NCI-H1930 (cell line): Measurements from ENCODE around the gene BLOC1S5.

Source experiments
- DNase-seq, 2 experiments: peaks; one replicate each; lab custom pipeline; 2025; lab: John Stamatoyannopoulos, UW

BLOC1S5 gene

GRCh38 chr6:8063761-8064637, at the start of gene BLOC1S5:
Gene BLOC1S5, minus strand, starts transcription at chr6:8064389. Its CDS starts 13 bp downstream, at chr6:8064376.
- peak; percentile 97 to 98 for DNase-seq

- DNase-seq, result no peak
These were observed 49.0 kb upstream of the BLOC1S5 start for GRCh38 chr6:8113131-8113654.

- no peak for DNase-seq
These were observed 46.5 kb upstream of the BLOC1S5 start for GRCh38 chr6:8110725-8111124.

GRCh38 chr6:8110117-8110721, 46.0 kb upstream of the BLOC1S5 start:
- no peak for DNase-seq

GRCh38 chr6:8108759-8109539, 44.8 kb upstream of the BLOC1S5 start:
- no peak for DNase-seq

- no peak for DNase-seq
These were observed 44.0 kb upstream of the BLOC1S5 start for GRCh38 chr6:8108031-8108660.

- no peak for DNase-seq
These were observed 41.6 kb upstream of the BLOC1S5 start for GRCh38 chr6:8105791-8106190.

GRCh38 chr6:8103726-8104125, 39.5 kb upstream of the BLOC1S5 start:
- DNase-seq, result no peak

GRCh38 chr6:8102122-8102958, 38.2 kb upstream of the BLOC1S5 start, which contains the start of gene EEF1E1:
Gene EEF1E1, minus strand, starts transcription at chr6:8102548. Its CDS starts 27 bp downstream, at chr6:8102521.
- peak; percentile 88 to 94 for DNase-seq

- no peak for DNase-seq
These were observed 36.1 kb upstream of the BLOC1S5 start for GRCh38 chr6:8100159-8100854.

- DNase-seq, result no peak
These were observed 26.5 kb upstream of the BLOC1S5 start for GRCh38 chr6:8090650-8091049.

GRCh38 chr6:8088886-8089285, 24.7 kb upstream of the BLOC1S5 start:
- DNase-seq, result no peak

- no peak for DNase-seq
These were observed 23.9 kb upstream of the BLOC1S5 start for GRCh38 chr6:8087870-8088754.

GRCh38 chr6:8086755-8087306, 22.6 kb upstream of the BLOC1S5 start:
- DNase-seq, result no peak

GRCh38 chr6:8085053-8085511, 20.9 kb upstream of the BLOC1S5 start:
- DNase-seq, result no peak

- no peak for DNase-seq
These were observed 20.4 kb upstream of the BLOC1S5 start for GRCh38 chr6:8084586-8084985.

GRCh38 chr6:8082954-8083858, 19.0 kb upstream of the BLOC1S5 start:
- no peak for DNase-seq

GRCh38 chr6:8082572-8082953, 18.4 kb upstream of the BLOC1S5 start:
- DNase-seq, result no peak
